ENCODE measurements around the gene FTSJ1. TPM values are rescaled to one million over a fixed set of nuclear protein-coding genes. Genes with fewer than 3 reads are reported as not detected.

FTSJ1 gene
- total and polyA plus RNA-seq, 2 of the 8 experiments (the other 6 are each of a cell fraction or from before 2014, with no cell fraction given) = 62.4 to 80.4 TPM

DNA sequence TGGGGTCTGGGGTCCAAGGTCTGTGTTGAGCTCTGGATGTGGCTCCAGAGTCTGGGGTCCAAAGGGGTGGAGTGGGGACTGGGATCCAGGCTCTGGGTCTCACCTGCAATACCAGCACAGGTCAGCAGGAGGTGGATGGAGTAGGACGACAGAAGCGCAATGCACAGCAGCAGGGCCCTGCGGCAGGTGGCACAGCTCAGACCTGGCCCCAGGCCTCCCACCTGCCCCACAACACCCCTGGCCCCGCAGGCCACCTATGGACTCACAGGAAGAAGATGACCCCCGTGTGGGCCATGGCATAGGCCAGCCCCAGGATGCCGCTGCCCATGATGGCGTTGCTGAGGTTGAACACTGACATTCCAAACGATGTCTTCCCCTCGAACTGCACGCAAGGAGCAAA, 9.3 kb upstream of the FTSJ1 start (continued):
- TF ChIP-seq TBP (IDR thresholded peaks at IDR 0.05; ENCODE audit: low read depth, low read length) (no peak), SAP30 (IDR thresholded peaks at IDR 0.05; ENCODE audit: insufficient read depth, insufficient replicate concordance, low read length) (no peak), KDM5A (IDR thresholded peaks at IDR 0.05; ENCODE audit: low read length) (no peak), EGR1 (IDR thresholded peaks at IDR 0.05; ENCODE audit: borderline replicate concordance, low read depth, low read length) (no peak)
- TF ChIP-seq, protein P1, sequence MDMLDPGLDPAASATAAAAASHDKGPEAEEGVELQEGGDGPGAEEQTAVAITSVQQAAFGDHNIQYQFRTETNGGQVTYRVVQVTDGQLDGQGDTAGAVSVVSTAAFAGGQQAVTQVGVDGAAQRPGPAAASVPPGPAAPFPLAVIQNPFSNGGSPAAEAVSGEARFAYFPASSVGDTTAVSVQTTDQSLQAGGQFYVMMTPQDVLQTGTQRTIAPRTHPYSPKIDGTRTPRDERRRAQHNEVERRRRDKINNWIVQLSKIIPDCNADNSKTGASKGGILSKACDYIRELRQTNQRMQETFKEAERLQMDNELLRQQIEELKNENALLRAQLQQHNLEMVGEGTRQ (IDR thresholded peaks at IDR 0.05; ENCODE audit: low read length) = no peak

Measured in H1 (cell line).